ENCODE data around the gene PODN.

PODN gene

GRCh38 chr1:53071167-53071865 is 9.3 kb downstream of the PODN start:
- H3K4me3 ChIP-seq (ENCODE audit: low read length): no peak overlapping the region
- DNase-seq (ENCODE audit: low read depth, low spot score): no peak

DNA sequence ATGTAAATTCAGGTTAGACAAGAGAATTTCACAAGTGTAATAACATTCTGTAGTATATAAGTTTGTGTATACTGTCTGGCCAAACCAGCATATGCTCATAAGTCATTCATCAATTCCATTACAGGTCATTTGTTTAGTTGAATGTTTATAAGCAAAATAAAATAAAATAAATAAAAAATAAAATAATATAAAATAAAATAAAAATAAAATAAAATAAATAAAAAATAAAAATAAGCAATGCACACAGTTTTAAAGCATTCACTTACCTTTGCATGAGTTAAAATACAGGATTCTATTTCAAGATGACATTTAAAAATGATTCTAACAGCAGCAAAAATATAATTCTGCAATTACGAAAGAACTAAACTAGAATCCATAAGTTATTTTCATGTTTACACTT is 9.9 kb downstream of the PODN start:
- DNase-seq (ENCODE audit: low read depth, low spot score): no peak
- no peak overlapping the region for H3K4me3 ChIP-seq (ENCODE audit: low read length)

DNA sequence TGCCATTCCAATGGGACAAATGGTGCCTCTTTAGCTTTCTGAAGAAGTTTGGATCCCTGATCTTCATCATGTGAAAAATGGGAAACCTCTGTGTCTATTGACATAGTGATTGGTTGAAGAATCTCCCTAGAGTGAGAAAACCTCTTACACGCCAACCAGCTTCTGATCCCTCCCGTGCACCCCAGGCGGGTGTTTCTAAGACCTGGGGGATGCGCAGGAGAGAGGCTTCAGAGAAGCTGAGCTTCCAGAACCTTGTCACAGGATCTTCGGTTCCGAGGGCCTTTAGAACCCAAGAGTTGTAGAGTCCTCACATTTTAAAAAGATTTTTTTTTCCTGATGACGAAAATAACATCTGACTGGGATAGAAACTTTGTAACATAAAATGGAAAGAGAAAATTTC is 11.3 kb downstream of the PODN start:
- DNase-seq (ENCODE audit: low read depth, low spot score): no peak
- H3K4me3 ChIP-seq (ENCODE audit: low read length): no peak overlapping the region

DNA sequence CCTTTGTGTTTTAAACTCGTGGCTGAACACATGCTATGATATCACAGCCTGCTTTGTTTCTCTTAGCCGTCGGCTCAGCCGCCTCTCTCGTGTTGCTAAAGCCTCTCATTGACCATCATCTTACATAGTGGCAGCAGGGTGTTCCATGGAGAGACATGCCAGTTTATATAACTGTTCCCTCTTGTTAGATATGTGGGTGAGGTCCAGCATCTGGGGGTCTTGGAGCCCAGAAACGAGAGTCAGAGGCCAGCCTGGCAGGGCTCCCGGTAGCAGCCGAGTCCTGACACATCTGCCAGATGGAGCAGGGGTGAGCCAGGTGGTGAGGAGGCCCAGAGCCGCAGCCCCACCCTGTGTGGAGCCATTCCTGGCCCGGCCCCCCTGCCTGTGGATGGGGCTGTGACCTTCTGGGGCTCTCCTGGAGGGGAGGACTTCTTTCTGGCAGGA is 11.9 kb downstream of the PODN start:
- DNase-seq (ENCODE audit: low read depth, low spot score): no peak
- no peak overlapping the region for H3K4me3 ChIP-seq (ENCODE audit: low read length)

- no peak for DNase-seq (ENCODE audit: low read depth, low spot score)
These were observed 12.5 kb downstream of the PODN start for GRCh38 chr1:53074313-53075154.

GRCh38 chr1:53075206-53075605 is 13.2 kb downstream of the PODN start:
- DNase-seq (ENCODE audit: low read depth, low spot score): no peak
- H3K4me3 ChIP-seq (ENCODE audit: low read length): no peak overlapping the region

More at GRCh38 chr1:53074313-53075154, 12.5 kb downstream of the PODN start:
- H3K4me3 ChIP-seq (ENCODE audit: low read length): no peak overlapping the region

DNA sequence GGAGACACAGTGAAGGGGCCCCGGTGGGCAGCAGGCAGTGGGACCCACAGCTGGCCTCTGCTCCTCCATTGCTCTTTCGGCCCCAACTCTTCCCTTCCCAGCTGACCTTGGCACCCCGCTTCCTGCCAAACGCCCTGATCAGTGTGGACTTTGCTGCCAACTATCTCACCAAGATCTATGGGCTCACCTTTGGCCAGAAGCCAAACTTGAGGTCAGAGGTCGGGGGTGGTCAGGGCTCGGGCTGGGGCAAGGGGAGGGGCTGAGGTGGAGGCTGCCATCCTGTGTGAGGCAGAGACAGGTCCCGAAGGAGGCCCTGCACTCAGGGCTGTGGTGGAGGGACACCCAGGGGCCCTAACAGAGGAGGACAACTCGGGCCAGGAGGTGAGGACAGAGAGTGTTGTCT is 13.7 kb downstream of the PODN start:
- H3K4me3 ChIP-seq (ENCODE audit: low read length): no peak overlapping the region
- no peak for DNase-seq (ENCODE audit: low read depth, low spot score)

- H3K4me3 ChIP-seq (ENCODE audit: low read length): no peak overlapping the region
- DNase-seq (ENCODE audit: low read depth, low spot score): no peak
These were observed 14.2 kb downstream of the PODN start for GRCh38 chr1:53076165-53076564.

- H3K4me3 ChIP-seq (ENCODE audit: low read length): no peak overlapping the region
- no peak for DNase-seq (ENCODE audit: low read depth, low spot score)
These were observed 14.9 kb downstream of the PODN start for GRCh38 chr1:53076721-53077598.

- H3K4me3 ChIP-seq (ENCODE audit: low read length): no peak overlapping the region
- no peak for DNase-seq (ENCODE audit: low read depth, low spot score)
These were observed 15.6 kb downstream of the PODN start for GRCh38 chr1:53077599-53077965.

- no peak overlapping the region for H3K4me3 ChIP-seq (ENCODE audit: low read length)
- no peak for DNase-seq (ENCODE audit: low read depth, low spot score)
These were observed 16.5 kb downstream of the PODN start for GRCh38 chr1:53078333-53079101.

GRCh38 chr1:53079251-53079650 is 17.2 kb downstream of the PODN start:
- DNase-seq (ENCODE audit: low read depth, low spot score): no peak
- H3K4me3 ChIP-seq (ENCODE audit: low read length): no peak overlapping the region

DNA sequence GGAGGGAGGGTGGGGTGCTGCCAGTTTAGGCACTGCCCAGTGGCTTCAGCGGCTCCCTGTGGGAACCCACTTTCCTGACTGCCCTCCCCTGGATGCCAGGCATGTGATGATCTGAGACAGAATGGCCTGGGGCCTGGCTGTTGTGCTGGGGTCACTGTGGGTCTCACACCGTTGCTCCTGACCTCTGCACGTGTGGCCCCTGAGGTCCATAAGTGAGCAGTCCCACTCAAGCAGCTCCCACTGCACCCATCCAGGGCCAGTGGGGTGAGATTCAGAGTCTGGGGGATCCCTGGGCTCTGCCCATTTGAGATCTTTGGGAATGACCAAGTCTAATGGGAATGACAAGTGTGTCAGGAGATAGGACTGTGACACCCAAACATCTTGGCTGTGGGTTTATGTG is 18.0 kb downstream of the PODN start:
- no peak for DNase-seq (ENCODE audit: low read depth, low spot score)
- no peak overlapping the region for H3K4me3 ChIP-seq (ENCODE audit: low read length)

GRCh38 chr1:53080769-53081168 is 18.8 kb downstream of the PODN start:
- DNase-seq (ENCODE audit: low read depth, low spot score): no peak
- H3K4me3 ChIP-seq (ENCODE audit: low read length): no peak overlapping the region

GRCh38 chr1:53081384-53082066 is 19.5 kb downstream of the PODN start:
- no peak for DNase-seq (ENCODE audit: low read depth, low spot score)
- H3K4me3 ChIP-seq (ENCODE audit: low read length): no peak overlapping the region

DNA sequence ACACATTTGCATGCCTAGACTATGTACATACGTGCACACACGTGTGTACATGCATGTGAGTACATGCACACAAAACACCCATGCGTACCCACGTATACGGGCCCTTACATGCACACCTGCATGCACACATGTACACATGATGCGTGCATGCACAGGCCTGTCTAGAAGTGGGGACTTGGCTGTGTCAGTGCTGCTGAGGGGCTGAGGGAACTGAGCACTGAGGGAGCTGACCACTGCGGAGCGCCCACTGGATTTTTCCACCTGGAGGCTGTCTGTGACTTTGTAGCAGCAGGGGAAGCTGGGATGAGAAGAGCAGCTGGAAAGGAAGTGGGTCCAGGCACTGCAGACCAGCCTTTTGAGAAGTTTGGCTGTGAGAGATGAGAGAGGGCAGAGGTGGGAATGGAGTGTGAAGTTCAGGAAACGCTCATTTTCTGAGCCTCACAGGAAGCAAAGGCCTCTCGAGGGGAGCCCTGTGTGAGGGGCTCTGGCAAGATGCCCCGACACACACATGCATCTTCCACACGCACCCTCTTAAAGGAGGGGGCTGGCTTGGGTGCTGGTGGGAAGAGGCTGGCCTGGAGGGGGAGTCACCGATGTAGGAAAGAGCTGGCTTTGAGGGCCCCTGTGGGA is 20.9 kb downstream of the PODN start:
- DNase-seq (ENCODE audit: low read depth, low spot score): no peak
- H3K4me3 ChIP-seq (ENCODE audit: low read length): no peak overlapping the region

DNA sequence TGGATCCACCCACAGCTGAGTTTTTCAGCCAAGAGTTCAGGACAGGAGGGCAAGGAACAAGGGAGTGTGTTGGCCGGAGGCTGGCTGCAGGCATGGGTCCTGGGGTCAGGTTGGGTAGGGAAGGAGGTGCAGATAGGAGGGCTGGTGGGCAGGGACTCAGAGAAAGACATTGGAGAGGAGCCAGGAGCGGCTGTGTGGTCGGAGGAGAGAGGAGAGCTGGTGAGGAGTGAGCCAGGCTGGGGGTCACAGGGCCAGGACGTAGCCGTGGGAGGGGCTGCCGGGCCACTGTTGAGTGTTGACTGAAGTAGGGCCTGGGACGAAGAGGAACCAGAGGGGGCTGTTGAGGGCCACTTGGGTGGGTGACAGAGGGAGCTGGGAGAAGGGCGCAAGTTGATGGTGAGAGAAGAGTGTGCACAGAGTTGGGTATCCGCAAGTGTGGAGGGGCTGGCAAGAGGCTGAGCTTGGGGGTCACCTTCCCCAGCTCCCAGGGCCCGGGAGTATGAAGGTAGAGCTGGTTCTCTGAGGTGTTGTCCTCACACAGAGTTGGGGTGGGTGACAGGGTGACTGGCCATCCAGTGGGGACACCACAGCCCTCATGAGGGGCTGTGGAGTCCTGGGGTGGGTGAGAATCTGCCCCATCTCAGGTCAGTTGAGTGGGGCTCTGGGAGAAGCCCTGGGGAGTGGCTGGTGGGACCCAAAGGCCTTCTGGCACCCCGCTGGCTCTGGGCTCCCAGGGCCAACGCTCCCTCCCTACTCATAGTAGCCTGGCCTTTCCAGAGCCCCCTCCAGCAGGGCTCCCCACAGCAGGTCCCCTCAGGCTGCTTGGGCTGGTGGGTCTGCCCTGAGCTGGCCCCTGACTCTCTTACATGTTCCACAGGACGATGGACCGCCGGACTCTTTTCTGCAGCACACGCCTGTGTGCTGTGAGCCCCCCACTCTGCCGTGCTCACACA is 21.9 kb downstream of the PODN start:
- no peak overlapping the region for H3K4me3 ChIP-seq (ENCODE audit: low read length)
- DNase-seq (ENCODE audit: low read depth, low spot score): no peak
